Middle frontal gyrus (tissue), 1 donor: ENCODE results near the gene SHISA2.
"Not testable (repeated sequence)": the region's sequence is repeated elsewhere in the genome, so short reads cannot be mapped to it uniquely, and the experiment has no call there.

Experiments used
- DNase-seq: peaks from one replicate; pipeline ENCODE4 v3.0.0-alpha.2; 2015; ENCODE audit warnings: low spot score; ENCODE audit errors: extremely low spot score

SHISA2 gene

DNA sequence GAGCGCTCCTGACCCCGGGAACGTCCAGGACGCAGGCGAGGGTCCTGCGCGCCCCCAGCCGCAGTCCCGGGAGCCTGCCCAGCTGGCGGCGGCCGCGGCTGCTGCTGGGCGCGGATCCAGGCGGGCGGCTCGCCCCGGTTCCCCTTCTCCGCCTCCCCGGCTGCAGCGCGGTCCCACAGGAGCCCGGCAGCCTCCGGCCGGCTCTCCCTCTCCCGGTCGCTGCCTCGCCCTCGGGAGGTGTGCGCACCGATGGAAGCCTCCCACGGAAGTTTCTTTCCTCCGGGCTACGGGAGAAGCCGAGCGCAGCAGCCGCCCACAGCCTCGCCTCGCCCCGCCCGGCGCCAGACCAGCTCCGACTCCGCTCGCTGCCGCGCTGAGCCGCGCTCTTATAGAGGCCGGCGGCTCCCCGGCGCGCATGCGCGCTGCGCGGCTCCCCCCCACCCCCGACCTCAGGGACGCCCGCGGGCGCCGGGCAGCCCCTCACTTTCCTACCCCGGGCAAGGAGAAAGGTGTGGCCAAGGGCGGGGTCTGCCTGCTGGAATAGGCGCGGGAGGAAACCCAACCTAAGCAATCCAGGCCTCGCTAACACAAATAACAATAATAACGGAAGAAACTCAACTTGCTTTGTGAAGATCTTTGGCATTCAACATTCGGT is at the start of gene SHISA2:
Gene SHISA2, minus strand, starts transcription at position 360 of the 655 bp plus-strand sequence. CDS start 1,041 bp downstream, outside the sequence.
- DNase-seq = no peak

DNA sequence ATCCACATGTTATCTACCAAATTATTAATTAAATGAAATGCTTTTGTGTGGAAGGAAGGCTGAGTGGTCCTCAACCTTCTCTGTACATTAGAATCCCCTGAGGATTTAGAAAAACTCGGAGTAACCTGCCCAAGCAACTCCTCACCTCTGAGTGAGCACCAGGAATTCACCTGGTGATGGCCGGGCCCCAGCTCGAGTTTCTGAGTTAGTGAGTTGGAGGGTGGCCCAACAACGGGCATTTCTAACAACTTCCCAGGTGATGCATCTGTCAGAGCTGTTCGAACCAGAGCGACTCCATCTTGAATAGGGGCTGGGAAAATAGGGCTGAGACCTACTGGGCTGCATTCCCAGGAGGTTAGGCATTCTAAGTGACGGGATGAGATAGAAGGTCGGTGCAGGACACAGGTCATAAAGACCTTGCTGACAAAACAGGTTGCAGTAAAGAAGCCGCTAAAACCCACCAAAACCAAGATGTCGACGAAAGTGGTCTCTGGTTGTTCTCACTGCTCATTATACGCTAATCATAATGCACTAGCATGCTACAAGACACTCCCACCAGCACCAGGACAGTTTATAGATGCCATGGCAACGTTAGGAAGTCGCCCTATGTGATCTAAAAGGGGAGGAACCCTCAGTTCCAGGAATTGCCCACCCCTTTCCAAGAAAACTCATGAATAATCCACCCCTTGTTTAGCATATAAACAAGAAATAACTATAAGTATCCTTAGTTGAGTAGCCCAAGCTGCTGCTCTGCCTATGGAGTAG is 44.2 kb upstream of the SHISA2 start:
- DNase-seq = no peak

DNA sequence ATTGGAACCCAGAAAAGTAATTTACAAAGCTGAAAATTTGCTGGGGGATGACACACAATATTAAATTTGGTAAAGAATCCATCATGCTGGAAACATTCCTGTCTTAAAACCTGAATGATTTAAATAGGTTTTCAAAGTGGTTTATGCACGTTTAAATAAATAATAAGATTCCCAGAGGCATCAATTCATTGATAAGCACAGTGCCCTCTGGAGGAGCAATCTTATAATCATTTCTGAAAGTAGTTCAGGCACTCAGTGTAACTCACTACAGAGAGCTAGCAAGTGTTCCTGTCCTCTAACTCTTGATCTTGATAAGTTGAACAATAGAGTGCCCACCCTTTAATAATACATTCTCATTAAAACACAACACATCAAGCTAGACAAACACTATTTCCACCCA is 43.5 kb upstream of the SHISA2 start:
- no peak for DNase-seq

DNA sequence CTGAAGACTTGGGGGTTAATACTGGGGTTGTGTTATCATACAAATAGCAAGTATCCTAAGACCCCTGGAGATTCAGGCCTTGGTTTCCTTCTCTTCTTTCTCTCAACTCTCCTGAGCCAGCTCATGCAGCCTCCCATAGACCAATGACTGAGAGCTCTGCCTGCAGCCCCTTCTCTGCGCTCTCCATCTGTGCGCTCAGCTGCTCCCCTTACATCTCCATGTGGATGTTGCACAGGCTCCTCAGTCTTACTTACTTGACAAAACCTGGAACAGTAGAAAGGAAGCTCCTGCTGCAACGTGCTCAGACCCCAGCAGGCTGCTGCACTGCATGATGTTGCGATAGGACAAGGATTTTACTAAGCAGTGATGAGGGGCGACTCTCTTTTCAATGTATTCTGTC is 25.0 kb upstream of the SHISA2 start:
- not testable (repeated sequence) for DNase-seq

DNA sequence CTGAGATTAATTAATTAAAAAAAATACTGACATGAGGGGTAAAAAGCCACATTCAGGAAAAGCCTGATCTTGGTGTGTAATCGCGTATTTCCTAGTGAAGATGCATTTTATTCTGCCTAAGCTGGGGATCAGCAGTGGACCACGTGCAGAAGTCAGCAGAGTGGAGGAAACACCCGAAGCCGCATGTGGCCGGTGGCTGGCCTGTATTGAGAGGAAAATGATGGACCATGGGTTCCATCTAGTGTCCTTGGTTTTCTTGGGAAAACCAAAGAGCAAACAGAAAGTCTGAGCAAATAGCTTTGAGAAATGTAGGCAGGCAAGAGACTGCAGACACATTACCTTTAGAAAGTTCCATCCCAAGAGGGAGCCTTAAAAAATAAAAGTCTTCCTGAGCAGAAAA is 23.7 kb upstream of the SHISA2 start:
- no peak for DNase-seq

DNA sequence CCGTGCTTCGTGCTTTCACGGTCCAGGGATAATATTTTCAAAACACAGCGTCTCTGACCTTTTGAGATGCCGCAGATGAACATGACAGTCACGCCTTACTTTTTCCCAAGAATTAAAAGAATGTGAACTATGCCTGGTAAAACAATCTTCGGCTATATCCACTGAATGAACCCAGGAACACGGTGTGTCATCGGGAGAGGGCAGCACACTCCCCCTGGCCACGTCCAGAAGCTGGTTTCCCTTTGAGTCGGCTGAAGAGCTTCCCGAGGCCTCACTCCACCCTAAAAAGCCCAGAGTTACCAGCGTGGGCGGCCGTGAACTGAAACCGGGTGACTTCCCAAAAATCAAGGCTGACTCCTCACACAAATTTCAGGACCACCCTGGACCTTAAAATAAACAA is 22.9 kb upstream of the SHISA2 start:
- DNase-seq = no peak

DNA sequence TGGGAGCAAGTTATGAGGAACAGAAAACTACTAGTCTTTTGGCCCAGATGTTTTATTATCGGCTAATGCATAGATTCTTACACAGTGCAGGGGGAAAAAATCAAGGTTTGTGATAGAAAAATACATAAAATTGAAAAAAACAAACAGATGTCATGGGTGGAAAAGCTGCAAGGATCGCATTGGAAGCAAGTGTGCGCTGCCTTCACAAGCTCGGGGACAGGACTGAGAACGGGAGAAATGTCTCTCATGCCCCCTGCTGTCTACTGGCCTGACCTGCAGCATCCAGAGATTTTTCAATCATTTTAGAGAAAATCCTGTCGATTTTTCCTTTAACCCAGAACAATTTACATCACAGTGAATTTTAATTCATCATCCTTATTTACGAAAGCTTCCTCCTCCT is 20.5 kb upstream of the SHISA2 start:
- DNase-seq = not testable (repeated sequence)

DNA sequence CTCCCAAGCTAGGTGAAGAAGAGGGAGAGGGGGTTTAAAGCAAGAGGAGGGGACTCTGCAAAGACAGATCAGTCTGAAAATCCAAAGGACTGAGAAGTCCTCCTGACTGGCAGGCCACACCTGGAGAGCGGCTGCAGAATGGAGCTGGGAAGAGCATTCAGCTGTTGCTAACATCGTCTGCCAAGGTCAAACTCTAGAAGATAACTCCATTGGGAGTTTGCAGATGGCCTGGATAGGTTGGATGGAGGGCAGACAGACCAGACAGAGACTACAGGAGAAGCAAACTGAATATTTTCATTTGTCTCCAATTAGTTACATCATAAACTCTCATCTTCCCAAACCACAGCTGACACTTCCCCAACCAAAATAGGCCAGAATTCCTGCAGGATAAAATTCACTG is 19.9 kb upstream of the SHISA2 start:
- no peak for DNase-seq

DNA sequence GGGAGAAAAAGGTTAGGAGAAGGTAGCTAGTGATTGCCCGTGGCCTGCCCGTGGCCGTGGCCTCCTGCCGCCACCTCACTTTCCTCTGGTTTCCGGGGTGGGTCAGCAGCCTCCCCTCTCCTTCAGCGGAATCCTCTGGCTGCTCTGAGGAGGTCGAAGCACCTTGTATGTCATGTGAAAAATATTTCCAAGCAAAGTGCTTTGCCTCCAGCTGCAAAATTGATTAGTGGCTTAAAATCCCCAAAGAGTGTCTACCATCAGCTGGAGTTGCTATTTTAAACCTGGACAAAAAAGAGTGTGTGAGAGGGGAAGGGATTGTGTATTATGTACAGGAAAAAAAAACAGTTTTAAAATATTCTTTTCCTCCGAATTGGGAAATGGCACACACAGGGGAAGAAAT is 17.8 kb upstream of the SHISA2 start:
- DNase-seq = not testable (repeated sequence)

DNA sequence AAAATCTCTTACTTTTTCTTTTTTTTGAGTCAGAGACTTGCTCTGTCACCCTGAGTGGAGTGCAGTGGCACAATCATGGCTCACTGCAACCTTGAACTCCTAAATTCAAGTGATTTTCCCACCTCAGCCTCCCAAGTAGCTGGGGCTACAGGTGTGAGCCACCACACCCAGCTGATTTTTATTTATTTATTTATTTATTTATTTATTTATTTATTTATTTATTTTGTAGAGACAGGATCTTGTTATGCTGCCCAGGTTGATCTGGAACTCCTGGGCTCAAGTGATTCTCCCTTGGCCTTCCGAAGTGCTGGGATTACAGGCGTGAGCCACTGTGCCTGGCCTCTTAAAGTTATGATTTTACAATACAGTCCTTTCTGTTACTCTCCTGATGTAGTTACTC is 16.6 kb upstream of the SHISA2 start:
- not testable (repeated sequence) for DNase-seq

DNA sequence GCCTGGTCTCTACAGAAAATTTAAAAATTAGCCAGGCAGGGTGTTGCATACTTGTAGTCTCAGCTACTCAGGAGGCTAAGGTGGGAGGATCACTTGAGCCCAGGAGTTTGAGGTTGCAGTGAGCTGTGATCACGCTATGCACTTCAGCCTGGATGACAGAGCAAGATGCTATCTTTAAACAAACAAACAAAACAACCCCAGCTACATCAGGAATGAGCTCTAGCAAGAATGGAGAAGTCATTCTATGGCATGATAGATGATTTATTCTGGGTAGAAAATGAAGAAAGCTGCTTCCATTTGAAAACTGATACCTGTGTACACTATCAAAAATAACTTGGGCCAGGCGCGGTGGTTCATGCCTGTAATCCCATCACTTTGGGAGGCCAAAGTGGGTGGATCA is 15.8 kb upstream of the SHISA2 start:
- DNase-seq = no peak

DNA sequence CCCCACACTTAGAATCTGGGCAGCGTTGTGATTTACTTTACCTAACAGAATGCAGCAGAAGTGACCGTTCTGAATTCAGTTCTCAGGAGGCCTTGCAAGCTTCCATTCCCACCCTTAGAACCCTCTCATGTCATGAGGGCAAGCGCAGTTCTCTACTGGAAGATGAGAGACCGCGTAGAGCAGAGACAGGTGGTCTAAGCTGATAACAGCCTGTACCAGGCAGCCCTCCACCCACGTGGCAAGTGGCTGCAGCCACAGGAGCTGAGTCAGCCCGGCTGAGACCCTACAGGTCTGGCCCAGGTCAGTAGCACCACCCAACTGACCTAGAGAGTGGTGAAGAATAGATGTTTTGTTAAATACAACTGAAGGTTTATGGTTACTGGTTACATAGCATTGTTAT is 14.7 kb upstream of the SHISA2 start:
- not testable (repeated sequence) for DNase-seq

DNA sequence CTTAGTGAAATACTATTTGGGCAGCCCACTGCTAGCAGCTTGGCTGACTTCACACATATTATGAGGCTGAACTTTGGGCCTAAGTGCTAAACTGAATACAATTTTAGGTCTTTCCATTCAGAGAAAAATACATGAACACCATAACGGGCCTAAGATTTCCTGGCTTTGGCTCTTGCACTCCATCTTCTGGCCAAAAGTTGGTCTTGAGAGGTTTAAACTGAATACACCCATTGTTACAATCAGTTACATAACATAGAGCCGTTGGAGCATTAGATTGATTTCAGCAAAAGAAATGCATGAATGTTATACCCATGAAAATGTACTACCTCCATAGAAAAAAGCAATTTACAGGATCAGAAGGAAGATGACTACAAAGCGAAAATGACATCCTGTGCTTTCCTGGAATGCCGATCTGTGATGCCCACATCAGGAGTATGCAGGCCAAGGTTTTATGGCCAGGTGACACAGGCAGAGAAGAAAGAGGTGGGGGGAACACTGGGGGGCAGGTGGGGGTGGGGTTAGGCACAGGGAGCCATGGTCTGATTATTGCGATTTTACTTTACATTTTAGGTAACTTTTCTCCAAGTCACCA is 11.1 kb upstream of the SHISA2 start:
- peak; percentile 77 for DNase-seq

DNA sequence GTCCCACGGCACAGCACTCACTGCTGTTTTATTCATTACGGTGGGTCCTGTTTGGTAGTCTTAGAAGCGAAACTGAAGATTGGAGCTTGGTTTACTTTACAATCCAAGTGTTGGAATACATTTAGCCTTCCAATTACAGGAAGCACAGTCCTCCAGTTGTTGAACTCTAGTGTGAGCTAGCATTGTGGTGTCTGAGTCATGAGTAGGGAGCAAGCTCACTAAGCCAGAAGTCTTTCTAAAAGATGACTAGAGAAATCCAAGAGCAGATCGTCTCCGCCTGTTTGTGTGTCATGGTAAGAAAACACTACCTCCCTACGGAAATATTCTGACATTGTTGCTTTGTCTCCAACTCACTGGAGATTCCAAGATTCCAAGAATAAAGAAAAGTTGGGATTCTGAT is 10.1 kb upstream of the SHISA2 start:
- no peak for DNase-seq

DNA sequence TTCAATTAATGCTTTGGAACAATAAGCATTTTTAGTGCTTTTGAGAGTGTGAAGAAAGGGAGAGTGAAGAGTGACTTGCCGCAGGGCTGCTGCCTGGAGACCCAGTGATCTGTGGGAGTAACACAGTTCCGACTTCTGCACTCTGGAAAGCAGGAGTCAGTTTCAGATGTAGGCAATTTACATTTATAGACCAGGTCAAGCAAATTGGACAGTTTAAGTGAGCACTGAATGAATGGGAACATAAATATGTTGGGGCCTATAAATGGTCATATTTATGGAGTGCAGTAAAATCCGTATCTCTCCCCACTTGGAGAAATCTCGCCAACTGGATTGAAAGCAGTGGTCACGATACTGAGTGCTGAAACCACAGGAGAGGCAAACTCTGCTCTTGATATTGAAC is 9.4 kb upstream of the SHISA2 start:
- no peak for DNase-seq

DNA sequence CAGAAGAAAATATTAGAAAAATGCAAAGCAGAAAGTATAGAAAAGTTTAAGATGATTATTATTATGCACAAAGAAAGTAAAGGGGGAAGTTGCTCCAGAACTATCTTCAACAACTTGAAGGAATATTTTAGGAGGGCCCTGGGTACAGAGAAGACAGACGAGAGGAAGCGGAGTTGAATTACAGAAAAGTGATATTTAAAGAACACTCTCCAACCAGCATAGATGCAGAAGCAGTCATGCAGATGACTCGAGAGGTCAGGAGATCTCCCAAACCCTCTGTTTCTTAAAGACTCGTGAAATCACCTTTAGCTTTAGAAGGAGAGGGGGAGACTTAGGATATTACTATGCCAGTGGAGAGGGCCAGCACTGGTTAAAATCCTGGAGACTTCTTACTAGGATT is 8.5 kb upstream of the SHISA2 start:
- no peak for DNase-seq

DNA sequence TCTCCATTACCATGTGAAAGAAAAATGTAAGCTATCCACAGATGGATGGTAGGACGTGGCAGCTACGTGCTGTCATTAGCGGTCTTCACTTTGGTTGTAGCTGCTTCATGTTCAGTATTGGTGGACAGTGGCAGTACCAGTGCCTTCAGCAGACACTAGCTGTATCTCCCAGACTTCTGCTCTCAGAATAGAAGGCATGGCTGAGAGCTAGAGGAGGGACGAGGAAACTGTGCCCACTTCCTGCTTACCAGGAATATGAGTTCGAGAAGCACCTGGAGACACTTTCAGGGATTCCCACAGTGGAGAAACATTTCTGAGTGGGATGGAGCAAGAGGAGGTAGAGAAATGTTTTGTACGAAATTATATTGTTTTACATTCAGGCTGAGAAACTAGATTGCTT is 6.9 kb upstream of the SHISA2 start:
- no peak for DNase-seq

DNA sequence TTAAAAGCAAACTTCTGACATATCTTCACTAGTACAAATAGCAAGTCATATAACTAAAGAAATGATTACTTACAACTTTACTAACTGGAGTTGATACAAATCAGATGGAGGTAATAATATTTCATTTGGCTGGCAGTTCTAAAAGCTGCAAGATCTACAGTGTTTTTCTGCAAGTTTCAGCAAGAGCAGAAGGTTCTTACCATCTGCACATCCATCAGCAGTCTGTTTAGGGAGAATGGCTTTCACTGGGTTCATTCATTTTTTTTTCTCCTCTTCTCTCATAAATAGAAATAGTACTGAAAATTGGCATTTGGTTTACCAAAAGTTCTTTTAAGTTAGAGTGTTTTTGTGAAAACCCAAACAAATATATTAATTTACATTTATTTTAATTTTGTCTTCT is 3.1 kb upstream of the SHISA2 start:
- DNase-seq = no peak

DNA sequence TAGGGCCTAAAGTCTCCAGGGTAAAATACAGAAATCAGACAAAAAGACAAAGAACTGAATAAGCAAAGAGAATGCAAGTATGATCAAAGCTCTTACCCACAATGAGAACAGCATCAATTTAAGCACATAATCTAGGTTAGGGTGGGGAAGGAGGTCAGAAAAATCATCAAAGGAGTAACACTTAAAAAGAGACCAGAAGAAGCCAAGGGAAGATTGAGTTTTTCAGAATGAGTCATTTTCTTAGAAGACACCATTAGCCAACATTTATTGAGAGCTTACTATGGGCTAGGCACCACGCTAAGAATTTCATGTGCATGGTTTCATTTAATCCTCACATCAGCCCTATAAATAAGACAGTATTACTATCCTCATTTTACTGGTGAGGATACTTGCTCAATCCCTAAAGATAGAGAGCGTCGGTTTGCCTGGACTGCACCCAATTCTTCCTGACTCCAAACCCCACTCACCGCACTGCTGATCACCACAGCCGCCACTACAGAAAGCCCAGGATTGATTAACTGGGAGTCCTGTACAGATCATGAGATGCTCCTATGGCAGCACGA is 1.7 kb upstream of the SHISA2 start:
- DNase-seq = no peak

DNA sequence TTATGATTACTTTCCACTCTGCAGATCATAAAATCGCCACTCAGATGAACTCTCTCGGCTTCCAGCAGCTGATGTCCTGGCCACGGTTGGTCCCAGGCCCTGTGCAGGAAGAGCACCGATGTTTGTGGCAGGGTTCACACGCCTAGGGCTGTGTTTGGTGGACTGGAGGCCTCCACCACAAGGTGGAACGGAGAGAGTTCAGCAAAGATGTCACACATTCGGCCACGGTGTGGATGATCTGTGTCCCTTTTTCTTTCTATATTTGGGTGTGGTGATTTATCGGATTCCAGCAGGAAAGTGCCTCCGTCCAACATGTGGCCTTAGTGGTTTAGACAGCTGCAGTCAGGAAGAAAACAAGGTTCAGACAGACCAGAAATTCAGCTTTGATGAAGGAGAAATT is 521 bp upstream of the SHISA2 start:
- no peak for DNase-seq

DNA sequence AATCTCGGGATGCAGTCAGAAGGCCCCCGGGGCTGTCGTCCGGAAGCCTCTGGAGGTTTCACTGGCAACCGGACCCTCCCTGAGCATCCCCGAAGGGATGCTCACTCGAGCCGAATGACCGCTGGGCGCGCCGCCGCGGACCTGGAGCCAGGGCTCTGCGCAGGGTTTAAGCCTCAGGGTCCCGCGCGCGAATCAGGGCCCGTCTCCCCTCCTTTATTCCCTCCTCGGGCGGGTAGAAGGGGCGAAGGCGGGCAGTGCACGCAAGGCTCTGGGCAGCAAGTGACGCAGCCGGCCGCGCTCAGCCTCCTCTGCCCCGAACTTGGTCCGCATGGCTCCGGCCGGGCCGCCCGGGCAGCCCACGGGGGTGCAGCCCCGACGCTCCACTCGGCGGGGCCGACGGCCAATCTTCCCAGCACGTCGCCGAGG is 572 bp downstream of the SHISA2 start:
- no peak for DNase-seq

DNA sequence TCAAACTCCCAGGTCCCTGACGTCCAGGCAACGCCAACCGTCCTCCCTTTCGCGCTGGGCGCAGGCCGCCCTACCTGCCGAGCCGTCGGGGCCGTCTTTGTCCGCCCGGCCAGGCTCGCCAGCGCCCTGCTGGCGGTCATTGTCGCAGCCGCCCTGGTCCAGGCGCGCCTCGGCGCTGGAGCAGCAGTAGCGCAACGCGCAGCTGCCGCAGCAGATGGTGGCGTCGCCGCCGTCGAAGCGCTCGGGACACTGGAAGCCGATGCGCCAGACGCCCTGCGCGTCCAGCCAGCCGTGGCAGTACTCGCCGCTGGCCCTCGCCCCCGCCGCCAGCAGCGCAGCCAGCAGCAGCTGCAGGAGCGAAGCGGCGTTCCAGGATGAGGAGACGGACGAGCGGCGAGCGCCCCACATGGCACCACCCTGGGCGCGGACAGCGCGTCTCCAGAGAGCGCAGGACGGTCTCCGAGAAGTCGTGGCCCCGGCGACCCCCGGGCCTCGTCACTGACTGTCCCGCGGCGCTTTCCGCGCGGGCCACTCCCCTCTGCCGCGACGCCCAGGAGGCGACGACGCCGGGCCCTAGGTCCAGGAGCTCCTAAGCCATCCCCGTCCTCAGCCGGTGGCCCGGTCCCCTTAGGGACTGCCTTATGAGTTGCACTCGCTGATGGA is 1.1 kb downstream of the SHISA2 start:
- no peak for DNase-seq
